Esophagus muscularis mucosa (tissue), 3 donors: ENCODE data around the gene ATP13A3.
"Not testable (repeated sequence)": the region's sequence is repeated elsewhere in the genome, so short reads cannot be mapped to it uniquely, and the experiment has no call there.

Source experiments
- POLR2AphosphoS5 ChIP-seq, 2 donors: sonication (generic); formaldehyde crosslinking; IDR thresholded peaks; one replicate each; pipeline ENCODE4 v1.6.1; 2017; ENCODE audit warnings: antibody characterized with exemption in 2 of 2
- TF ChIP-seq, protein P1 (sequence below), 3 experiments: fragments of 200-600 bp in 2 of 3; fragments of 450-650 bp in 1 of 3; sonication (generic) in 2 of 3; IDR thresholded peaks; one replicate each; pipeline ENCODE4 v1.5.1; 2017 to 2019; ENCODE audit warnings: antibody characterized with exemption in 3 of 3, mild to moderate bottlenecking in 2 of 3, moderate library complexity in 1 of 3

DNA sequence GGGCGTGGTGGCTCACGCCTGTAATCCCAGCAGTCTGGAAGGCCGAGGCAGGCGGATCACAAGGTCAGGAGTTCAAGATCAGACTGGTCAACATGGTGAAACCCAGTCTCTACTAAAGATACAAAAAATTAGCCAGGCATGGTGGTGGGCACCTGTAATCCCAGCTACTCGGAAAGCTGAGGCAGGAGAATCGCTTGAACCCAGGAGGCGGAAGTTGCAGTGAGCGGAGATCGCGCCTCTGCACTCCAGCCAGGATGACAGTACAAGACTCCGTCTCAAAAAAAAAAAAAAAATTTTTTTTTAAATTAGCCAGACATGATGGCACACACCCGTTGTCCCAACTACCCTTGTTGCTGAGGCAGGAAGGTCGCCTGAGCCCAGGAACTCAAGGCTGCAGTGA is 4.0 kb downstream of the ATP13A3 start:
- TF ChIP-seq, protein P1, sequence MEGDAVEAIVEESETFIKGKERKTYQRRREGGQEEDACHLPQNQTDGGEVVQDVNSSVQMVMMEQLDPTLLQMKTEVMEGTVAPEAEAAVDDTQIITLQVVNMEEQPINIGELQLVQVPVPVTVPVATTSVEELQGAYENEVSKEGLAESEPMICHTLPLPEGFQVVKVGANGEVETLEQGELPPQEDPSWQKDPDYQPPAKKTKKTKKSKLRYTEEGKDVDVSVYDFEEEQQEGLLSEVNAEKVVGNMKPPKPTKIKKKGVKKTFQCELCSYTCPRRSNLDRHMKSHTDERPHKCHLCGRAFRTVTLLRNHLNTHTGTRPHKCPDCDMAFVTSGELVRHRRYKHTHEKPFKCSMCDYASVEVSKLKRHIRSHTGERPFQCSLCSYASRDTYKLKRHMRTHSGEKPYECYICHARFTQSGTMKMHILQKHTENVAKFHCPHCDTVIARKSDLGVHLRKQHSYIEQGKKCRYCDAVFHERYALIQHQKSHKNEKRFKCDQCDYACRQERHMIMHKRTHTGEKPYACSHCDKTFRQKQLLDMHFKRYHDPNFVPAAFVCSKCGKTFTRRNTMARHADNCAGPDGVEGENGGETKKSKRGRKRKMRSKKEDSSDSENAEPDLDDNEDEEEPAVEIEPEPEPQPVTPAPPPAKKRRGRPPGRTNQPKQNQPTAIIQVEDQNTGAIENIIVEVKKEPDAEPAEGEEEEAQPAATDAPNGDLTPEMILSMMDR (IDR thresholded peaks at IDR 0.05), result not testable (repeated sequence)
- not testable (repeated sequence) for TF ChIP-seq POLR2AphosphoS5 (IDR thresholded peaks at IDR 0.05)
